ENCODE data around the gene GOLGA8N. TPM values are rescaled to one million over a fixed set of nuclear protein-coding genes. Genes with fewer than 3 reads are reported as not detected.
A peak's percentile ranks its signal among the peaks of the same experiment; 100 is the strongest.

The GOLGA8N gene
- polyA plus RNA-seq, 4 donors: 11.6 to 36.4 (median 23.1) TPM

GRCh38 chr15:32649342-32649741, 56.1 kb downstream of the GOLGA8N start:
- no peak for DNase-seq (ENCODE audit: low read depth in 4 of 4, low spot score in 2 of 4)

GRCh38 chr15:32651229-32651837, 58.1 kb downstream of the GOLGA8N start:
- peak in 2 of 4 donors; percentile 25 to 28 for DNase-seq (ENCODE audit: low read depth in 4 of 4, low spot score in 2 of 4)

GRCh38 chr15:32652178-32652577, 58.9 kb downstream of the GOLGA8N start:
- DNase-seq (ENCODE audit: low read depth in 4 of 4, low spot score in 2 of 4): no peak

- no peak for DNase-seq (ENCODE audit: low read depth in 4 of 4, low spot score in 2 of 4)
Observed at GRCh38 chr15:32656091-32656490, 62.8 kb downstream of the GOLGA8N start.

- DNase-seq (ENCODE audit: low read depth in 4 of 4, low spot score in 2 of 4): no peak
Observed at GRCh38 chr15:32656496-32656895, 63.2 kb downstream of the GOLGA8N start.

Other genes with a start within 250 kb of the GOLGA8N start
- gene GOLGA8K, start 190.2 kb upstream of the GOLGA8N start, polyA plus RNA-seq (ENCODE audit: insufficient read length in 4 of 4): 1 to 10 TPM in 2 of 4 donors, under 1 TPM in 2; 0.41 to 4.8 (median 1.8) TPM
- under 1 TPM in 3 of 4 donors, not detected in 1; 0.23 to 0.81 (median 0.32) TPM for gene GOLGA8O, start 137.8 kb upstream of the GOLGA8N start, polyA plus RNA-seq (ENCODE audit: insufficient read length in 4 of 4)
- gene ARHGAP11A, start 22.0 kb downstream of the GOLGA8N start, polyA plus RNA-seq (ENCODE audit: insufficient read length in 4 of 4): 10 to 100 TPM; 31.3 to 40.3 (median 34.5) TPM
- gene SCG5, start 48.3 kb downstream of the GOLGA8N start, polyA plus RNA-seq (ENCODE audit: insufficient read length in 4 of 4): 10 to 100 TPM; 16.3 to 23.9 (median 20.9) TPM
- gene GREM1, start 124.5 kb downstream of the GOLGA8N start, polyA plus RNA-seq (ENCODE audit: insufficient read length in 4 of 4): 1 to 10 TPM in 1 of 4 donors, under 1 TPM in 3; 0.23 to 7.2 (median 0.26) TPM

Measured in left renal cortex interstitium (tissue), 4 donors.